ENCODE data around the gene RBMS2.
"Not testable (repeated sequence)": the region's sequence is repeated elsewhere in the genome, so short reads cannot be mapped to it uniquely, and the experiment has no call there.

The RBMS2 gene

DNA sequence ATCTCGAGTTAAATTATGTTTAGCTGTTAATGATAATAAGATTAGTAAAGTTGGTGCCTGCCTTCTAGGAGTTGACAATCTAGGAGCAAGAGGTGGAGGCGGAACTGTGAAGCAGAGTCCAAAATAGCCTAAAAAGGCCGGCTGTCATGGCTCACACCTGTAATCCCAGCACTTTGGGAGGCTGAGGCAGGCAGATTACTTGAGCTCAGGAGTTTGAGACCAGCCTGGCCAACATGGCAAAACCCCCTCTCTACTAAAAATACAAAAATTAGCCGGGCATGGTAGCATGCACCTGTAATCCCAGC, 7.7 kb upstream of the RBMS2 start:
- not testable (repeated sequence) for H3K9me3 ChIP-seq (ENCODE audit: control insufficient read depth in 5 of 5, low read length in 5 of 5); H3K27me3 ChIP-seq (ENCODE audit: control insufficient read depth in 5 of 5, insufficient read depth in 4 of 5, low read length in 5 of 5); H3K27ac ChIP-seq (ENCODE audit: low read depth, low read length); H3K4me1 ChIP-seq (ENCODE audit: control insufficient read depth in 5 of 5, insufficient read depth in 5 of 5, low read length in 5 of 5); H3K4me3 ChIP-seq (ENCODE audit: low read depth in 1 of 5, low read length in 5 of 5); H3K36me3 ChIP-seq (ENCODE audit: control insufficient read depth in 5 of 5, insufficient read depth in 5 of 5, low read length in 5 of 5)
- peak overlapping the region in 1 of 5 donors; percentile 13 for H3K9ac ChIP-seq (ENCODE audit: low read length in 5 of 5)

DNA sequence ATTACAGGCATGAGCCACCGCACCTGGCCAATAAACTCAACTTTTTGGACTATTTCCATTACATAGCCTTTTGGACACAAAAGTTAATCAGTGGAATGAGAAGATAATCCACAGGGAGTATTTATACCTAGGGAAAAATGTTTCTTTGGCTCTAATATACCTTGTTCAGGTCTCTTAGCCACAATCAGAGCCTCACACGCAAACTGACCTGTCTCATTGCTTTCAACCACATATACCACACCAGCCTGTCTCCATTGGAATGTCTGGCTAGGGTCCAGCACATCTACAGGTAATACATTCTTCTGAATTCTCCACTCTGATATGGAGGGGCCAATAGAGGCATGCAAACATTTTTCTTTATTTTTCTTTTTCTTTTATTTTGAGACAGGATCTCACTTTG, 3.8 kb upstream of the RBMS2 start:
- H3K36me3 ChIP-seq (ENCODE audit: control insufficient read depth in 5 of 5, insufficient read depth in 5 of 5, low read length in 5 of 5): no peaks in the 10 kb centered on the region
- H3K9me3 ChIP-seq (ENCODE audit: control insufficient read depth in 5 of 5, low read length in 5 of 5): no peaks in the 10 kb centered on the region
- no peak overlapping the region for H3K27ac ChIP-seq (ENCODE audit: low read depth, low read length)

DNA sequence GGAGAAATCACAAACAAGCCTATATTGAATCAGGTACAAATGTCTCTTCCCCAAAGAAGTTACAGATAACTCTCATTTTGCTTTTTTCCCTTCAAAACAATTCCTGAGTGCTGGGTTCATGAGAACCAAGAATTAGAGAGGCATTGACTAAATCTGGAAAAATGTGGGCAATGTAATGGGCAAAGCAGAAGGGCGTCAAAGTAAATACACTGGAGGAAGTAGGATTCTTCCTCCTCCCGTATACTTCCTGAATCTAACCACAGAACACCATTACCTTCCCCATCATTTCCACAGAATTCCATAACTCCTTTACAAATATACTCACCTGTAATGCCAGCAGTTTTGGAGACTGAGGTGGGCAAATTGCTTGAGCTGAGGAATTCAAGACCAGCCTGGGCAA, 3.0 kb upstream of the RBMS2 start:
- H3K27ac ChIP-seq (ENCODE audit: low read depth, low read length): no peak overlapping the region
- H3K36me3 ChIP-seq (ENCODE audit: control insufficient read depth in 5 of 5, insufficient read depth in 5 of 5, low read length in 5 of 5): no peaks in the 10 kb centered on the region
- no peaks in the 10 kb centered on the region for H3K27me3 ChIP-seq (ENCODE audit: control insufficient read depth in 5 of 5, insufficient read depth in 4 of 5, low read length in 5 of 5)
- no peaks in the 10 kb centered on the region for H3K9me3 ChIP-seq (ENCODE audit: control insufficient read depth in 5 of 5, low read length in 5 of 5)
- H3K9ac ChIP-seq (ENCODE audit: low read length in 5 of 5): no peak overlapping the region
- peaks cover 5 to 45% (median 38%) of the 10 kb centered on the region in 5 donors for H3K4me1 ChIP-seq (ENCODE audit: control insufficient read depth in 5 of 5, insufficient read depth in 5 of 5, low read length in 5 of 5)
- H3K4me3 ChIP-seq (ENCODE audit: low read depth in 1 of 5, low read length in 5 of 5): no peak overlapping the region

More for the DNA sequence above, 3.8 kb upstream of the RBMS2 start:
- Histone ChIP-seq H3K9ac (ENCODE audit: low read length in 5 of 5) (no peak overlapping the region), H3K4me3 (ENCODE audit: low read depth in 1 of 5, low read length in 5 of 5) (no peak overlapping the region), H3K4me1 (ENCODE audit: control insufficient read depth in 5 of 5, insufficient read depth in 5 of 5, low read length in 5 of 5) (peaks cover 5 to 38% (median 32%) of the 10 kb centered on the region in 5 donors), H3K27me3 (ENCODE audit: control insufficient read depth in 5 of 5, insufficient read depth in 4 of 5, low read length in 5 of 5) (no peaks in the 10 kb centered on the region)

DNA sequence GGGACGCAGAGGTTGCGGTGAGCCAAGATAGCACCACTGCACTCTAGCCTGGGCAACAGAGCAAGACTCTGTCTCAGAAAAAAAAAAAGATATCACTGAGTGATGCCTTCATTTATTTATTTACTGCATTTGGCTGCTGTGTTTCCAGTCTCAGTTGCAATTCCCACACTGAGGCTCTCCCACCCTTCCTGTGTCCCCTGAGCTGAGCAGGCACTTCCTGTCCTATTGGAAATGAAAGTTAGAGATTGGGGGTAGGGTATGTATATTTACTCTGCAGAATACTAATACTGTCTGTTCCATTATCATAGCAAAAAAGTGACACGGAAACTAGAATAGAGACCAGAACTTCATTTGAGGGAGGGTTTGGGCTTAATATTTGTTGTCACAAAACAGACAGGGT, 1.6 kb upstream of the RBMS2 start:
- peak overlapping the region in 2 of 5 donors; percentile 52 to 84 for H3K9ac ChIP-seq (ENCODE audit: low read length in 5 of 5)
- H3K27me3 ChIP-seq (ENCODE audit: control insufficient read depth in 5 of 5, insufficient read depth in 4 of 5, low read length in 5 of 5): no peaks in the 10 kb centered on the region
- H3K4me1 ChIP-seq (ENCODE audit: control insufficient read depth in 5 of 5, insufficient read depth in 5 of 5, low read length in 5 of 5): peaks cover 5 to 48% (median 45%) of the 10 kb centered on the region in 5 donors
- H3K4me3 ChIP-seq (ENCODE audit: low read depth in 1 of 5, low read length in 5 of 5): peak overlapping the region in 4 of 5 donors; percentile 66 to 95 (median 86)
- H3K36me3 ChIP-seq (ENCODE audit: control insufficient read depth in 5 of 5, insufficient read depth in 5 of 5, low read length in 5 of 5): no peaks in the 10 kb centered on the region
- peak overlapping the region; percentile 88 for H3K27ac ChIP-seq (ENCODE audit: low read depth, low read length)
- H3K9me3 ChIP-seq (ENCODE audit: control insufficient read depth in 5 of 5, low read length in 5 of 5): no peaks in the 10 kb centered on the region

DNA sequence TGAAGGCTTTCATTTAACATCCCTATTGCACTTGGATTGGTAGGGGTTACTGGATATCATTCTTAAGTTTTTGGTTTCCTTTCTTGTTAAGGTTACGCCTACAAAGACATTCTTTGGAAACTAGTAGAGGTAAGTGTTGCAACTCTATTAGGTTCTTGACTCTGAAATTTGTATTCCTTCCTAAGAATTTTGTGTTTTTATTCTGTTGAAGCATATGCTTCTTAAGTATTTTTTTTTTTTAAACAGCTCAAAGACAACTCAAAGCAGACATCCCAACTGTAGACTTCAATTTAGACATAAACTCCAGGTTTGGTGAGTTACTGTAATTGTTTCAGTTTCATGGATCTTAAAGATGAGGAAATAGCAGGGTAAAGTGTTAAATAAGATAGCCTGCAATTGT, 1.1 kb upstream of the RBMS2 start:
- Histone ChIP-seq H3K9ac (ENCODE audit: low read length in 5 of 5) (peak overlapping the region in 4 of 5 donors; percentile 49 to 84 (median 66)), H3K4me3 (ENCODE audit: low read depth in 1 of 5, low read length in 5 of 5) (peak overlapping the region in 4 of 5 donors; percentile 66 to 95 (median 86)), H3K27ac (ENCODE audit: low read depth, low read length) (peak overlapping the region; percentile 88), H3K4me1 (ENCODE audit: control insufficient read depth in 5 of 5, insufficient read depth in 5 of 5, low read length in 5 of 5) (peaks cover 5 to 48% (median 45%) of the 10 kb centered on the region in 5 donors), H3K9me3 (ENCODE audit: control insufficient read depth in 5 of 5, low read length in 5 of 5) (no peaks in the 10 kb centered on the region), H3K36me3 (ENCODE audit: control insufficient read depth in 5 of 5, insufficient read depth in 5 of 5, low read length in 5 of 5) (no peaks in the 10 kb centered on the region), H3K27me3 (ENCODE audit: control insufficient read depth in 5 of 5, insufficient read depth in 4 of 5, low read length in 5 of 5) (no peaks in the 10 kb centered on the region)

DNA sequence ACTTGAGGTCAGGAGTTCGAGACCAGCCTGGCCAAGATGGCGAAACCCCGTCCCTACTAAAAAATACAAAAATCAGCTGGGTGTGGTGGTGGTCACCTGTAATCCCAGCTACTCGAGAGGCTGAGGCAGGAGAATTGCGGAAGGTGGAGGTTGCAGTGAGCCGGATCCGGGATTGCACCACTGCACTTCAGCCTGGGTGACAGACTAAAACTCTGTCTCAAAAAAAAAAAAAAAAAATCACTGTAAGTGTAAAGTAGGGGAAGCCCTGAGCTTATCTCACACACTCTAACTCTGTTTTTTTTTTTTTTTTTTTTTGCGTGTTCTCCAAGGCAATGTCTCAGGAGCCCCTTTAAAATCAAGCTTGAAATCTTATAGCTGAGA, 421 bp upstream of the RBMS2 start:
- H3K4me3 ChIP-seq (ENCODE audit: low read depth in 1 of 5, low read length in 5 of 5): peak overlapping the region; percentile 66 to 95 (median 83)
- H3K9me3 ChIP-seq (ENCODE audit: control insufficient read depth in 5 of 5, low read length in 5 of 5): no peaks in the 10 kb centered on the region
- peak overlapping the region in 4 of 5 donors; percentile 79 to 89 (median 82) for H3K9ac ChIP-seq (ENCODE audit: low read length in 5 of 5)
- H3K27ac ChIP-seq (ENCODE audit: low read depth, low read length): peak overlapping the region; percentile 88
- no peaks in the 10 kb centered on the region for H3K27me3 ChIP-seq (ENCODE audit: control insufficient read depth in 5 of 5, insufficient read depth in 4 of 5, low read length in 5 of 5)
- peaks cover 5 to 49% (median 45%) of the 10 kb centered on the region in 5 donors for H3K4me1 ChIP-seq (ENCODE audit: control insufficient read depth in 5 of 5, insufficient read depth in 5 of 5, low read length in 5 of 5)
- H3K36me3 ChIP-seq (ENCODE audit: control insufficient read depth in 5 of 5, insufficient read depth in 5 of 5, low read length in 5 of 5): no peaks in the 10 kb centered on the region

DNA sequence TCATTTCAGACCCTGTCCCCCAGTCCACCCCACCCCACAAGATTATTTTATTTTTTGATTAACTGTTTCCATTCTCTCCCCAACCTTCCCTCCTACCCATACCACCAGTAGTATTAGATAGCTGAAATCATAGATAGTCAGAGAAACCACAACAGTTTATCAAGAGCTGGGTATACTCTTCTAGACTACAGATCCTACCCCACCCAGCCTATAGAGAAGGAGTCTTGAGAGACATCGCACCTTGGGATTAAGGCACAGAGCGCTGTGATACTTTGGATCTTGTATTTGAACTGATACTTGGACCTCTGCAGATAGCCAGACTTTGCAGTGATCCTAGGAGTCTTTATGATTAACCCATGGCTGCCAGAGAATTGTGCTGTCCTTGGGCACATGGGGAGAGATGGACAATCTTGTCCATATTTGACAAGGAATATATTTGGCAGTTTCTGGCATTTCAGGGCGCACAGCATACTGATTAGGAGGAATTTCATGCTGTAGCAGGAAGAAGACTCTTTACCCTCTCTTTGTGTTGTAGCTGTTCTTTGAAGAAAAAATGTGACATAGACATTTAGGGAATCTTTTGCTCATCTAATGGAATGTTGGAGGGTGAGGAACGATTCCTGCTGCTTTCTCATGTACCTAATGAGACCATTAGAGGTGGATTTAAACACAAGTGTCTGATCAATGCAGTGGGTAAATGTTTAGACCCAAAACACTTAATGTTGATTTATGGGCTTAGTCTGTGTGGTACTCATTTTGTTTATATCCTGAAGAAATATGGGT, 982 bp downstream of the RBMS2 start:
- H3K27ac ChIP-seq (ENCODE audit: low read depth, low read length): peak overlapping the region; percentile 88
- H3K9ac ChIP-seq (ENCODE audit: low read length in 5 of 5): peak overlapping the region; percentile 81 to 99 (median 85)
- H3K9me3 ChIP-seq (ENCODE audit: control insufficient read depth in 5 of 5, low read length in 5 of 5): no peaks in the 10 kb centered on the region
- no peaks in the 10 kb centered on the region for H3K36me3 ChIP-seq (ENCODE audit: control insufficient read depth in 5 of 5, insufficient read depth in 5 of 5, low read length in 5 of 5)
- peaks cover 7 to 55% (median 54%) of the 10 kb centered on the region in 5 donors for H3K4me1 ChIP-seq (ENCODE audit: control insufficient read depth in 5 of 5, insufficient read depth in 5 of 5, low read length in 5 of 5)
- H3K27me3 ChIP-seq (ENCODE audit: control insufficient read depth in 5 of 5, insufficient read depth in 4 of 5, low read length in 5 of 5): no peaks in the 10 kb centered on the region
- H3K4me3 ChIP-seq (ENCODE audit: low read depth in 1 of 5, low read length in 5 of 5): peak overlapping the region; percentile 66 to 95 (median 83)

DNA sequence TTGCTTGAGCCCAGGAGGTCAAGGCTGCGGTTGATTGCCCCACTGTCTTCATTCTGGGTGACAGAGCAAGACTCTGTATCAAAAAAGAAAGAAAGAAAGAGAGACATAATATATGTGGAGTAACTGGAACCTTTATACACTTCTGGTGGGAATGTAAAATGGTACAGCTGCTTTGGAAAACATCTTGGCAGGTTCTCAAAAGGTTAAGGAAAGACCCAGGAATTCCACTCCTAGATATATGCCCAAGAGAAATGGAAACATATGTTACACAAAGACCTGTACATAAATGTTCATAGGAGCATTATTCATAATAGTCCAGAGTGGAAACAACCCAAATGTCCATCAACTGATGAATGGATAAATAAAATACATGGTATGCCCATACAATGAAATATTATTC, 7.2 kb downstream of the RBMS2 start:
- no peaks in the 10 kb centered on the region for H3K36me3 ChIP-seq (ENCODE audit: control insufficient read depth in 5 of 5, insufficient read depth in 5 of 5, low read length in 5 of 5)
- H3K27ac ChIP-seq (ENCODE audit: low read depth, low read length): no peak overlapping the region
- peaks cover 2 to 25% (median 21%) of the 10 kb centered on the region in 5 donors for H3K4me1 ChIP-seq (ENCODE audit: control insufficient read depth in 5 of 5, insufficient read depth in 5 of 5, low read length in 5 of 5)
- H3K9ac ChIP-seq (ENCODE audit: low read length in 5 of 5): no peak overlapping the region
- no peaks in the 10 kb centered on the region for H3K9me3 ChIP-seq (ENCODE audit: control insufficient read depth in 5 of 5, low read length in 5 of 5)
- no peak overlapping the region for H3K4me3 ChIP-seq (ENCODE audit: low read depth in 1 of 5, low read length in 5 of 5)
- no peaks in the 10 kb centered on the region for H3K27me3 ChIP-seq (ENCODE audit: control insufficient read depth in 5 of 5, insufficient read depth in 4 of 5, low read length in 5 of 5)

DNA sequence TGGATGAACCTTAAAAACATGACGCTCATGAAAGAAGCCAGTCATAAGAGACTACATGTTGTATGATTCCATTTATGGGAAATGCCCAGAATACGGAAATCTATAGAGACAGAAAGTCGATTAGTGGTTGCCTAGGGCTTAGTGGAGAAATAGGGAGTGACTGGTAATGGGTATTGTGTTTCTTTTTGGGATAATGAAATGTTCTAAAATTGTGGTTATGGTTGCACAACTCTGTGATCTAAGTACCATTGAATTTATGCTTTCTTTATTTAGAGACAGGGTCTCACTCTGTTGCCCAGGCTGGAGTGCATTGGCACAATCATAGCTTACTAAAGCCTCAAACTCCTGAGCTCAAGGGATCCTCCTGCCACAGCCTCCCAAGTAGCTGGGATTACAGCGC, 8.0 kb downstream of the RBMS2 start:
- Histone ChIP-seq H3K4me3 (ENCODE audit: low read depth in 1 of 5, low read length in 5 of 5) (no peak overlapping the region), H3K4me1 (ENCODE audit: control insufficient read depth in 5 of 5, insufficient read depth in 5 of 5, low read length in 5 of 5) (peaks cover 2 to 20% (median 13%) of the 10 kb centered on the region in 5 donors), H3K36me3 (ENCODE audit: control insufficient read depth in 5 of 5, insufficient read depth in 5 of 5, low read length in 5 of 5) (no peaks in the 10 kb centered on the region)

DNA sequence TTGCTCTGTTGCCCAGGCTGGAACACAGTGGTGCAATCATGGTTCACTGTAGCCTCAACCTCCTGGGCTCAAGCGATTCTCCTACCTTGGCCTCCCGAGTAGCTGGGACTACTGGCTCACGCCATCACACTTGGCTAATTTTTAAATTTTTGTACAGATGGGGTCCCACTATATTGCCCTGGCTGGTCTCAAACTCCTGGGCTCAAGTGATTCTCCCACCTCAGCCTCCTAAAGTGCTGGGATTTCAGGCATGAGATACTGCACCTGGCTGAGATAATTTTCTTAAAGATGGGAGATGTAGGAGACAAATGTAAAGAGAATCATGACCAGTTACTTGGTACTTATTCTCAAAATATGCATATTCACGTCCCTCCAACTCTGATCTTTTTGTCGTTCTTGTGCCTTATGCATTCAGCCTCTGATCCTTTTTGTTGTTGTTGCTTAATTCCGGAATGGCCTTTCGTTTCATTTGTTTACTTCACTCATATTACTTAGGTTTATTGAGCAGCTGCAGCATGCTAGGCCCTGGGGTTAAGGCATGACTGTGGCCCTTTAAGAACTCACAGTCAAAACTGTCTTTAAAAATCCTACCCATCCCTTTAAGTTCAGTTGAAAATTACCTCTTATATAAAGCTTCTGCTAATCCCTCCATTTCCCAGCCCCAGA, 8.9 kb downstream of the RBMS2 start:
- Histone ChIP-seq H3K27ac (ENCODE audit: low read depth, low read length) (no peak overlapping the region), H3K4me1 (ENCODE audit: control insufficient read depth in 5 of 5, insufficient read depth in 5 of 5, low read length in 5 of 5) (peaks cover 2 to 18% (median 13%) of the 10 kb centered on the region in 5 donors), H3K27me3 (ENCODE audit: control insufficient read depth in 5 of 5, insufficient read depth in 4 of 5, low read length in 5 of 5) (no peaks in the 10 kb centered on the region), H3K9me3 (ENCODE audit: control insufficient read depth in 5 of 5, low read length in 5 of 5) (no peaks in the 10 kb centered on the region), H3K9ac (ENCODE audit: low read length in 5 of 5) (no peak overlapping the region), H3K4me3 (ENCODE audit: low read depth in 1 of 5, low read length in 5 of 5) (no peak overlapping the region), H3K36me3 (ENCODE audit: control insufficient read depth in 5 of 5, insufficient read depth in 5 of 5, low read length in 5 of 5) (no peaks in the 10 kb centered on the region)

More for the DNA sequence above, 8.0 kb downstream of the RBMS2 start:
- Histone ChIP-seq H3K9ac (ENCODE audit: low read length in 5 of 5) (no peak overlapping the region), H3K9me3 (ENCODE audit: control insufficient read depth in 5 of 5, low read length in 5 of 5) (no peaks in the 10 kb centered on the region), H3K27me3 (ENCODE audit: control insufficient read depth in 5 of 5, insufficient read depth in 4 of 5, low read length in 5 of 5) (no peaks in the 10 kb centered on the region), H3K27ac (ENCODE audit: low read depth, low read length) (no peak overlapping the region)

All from subcutaneous abdominal adipose tissue (tissue), 5 donors.